CD4-positive, alpha-beta T cell (primary cell): Measurements from ENCODE around the gene FOXL2. TPM values are rescaled to one million over a fixed set of nuclear protein-coding genes. Genes with fewer than 3 reads are reported as not detected.

ENCODE experiments used
- ATAC-seq: fragments of 200-7000 bp; cut with Tn5 transposase; one replicate; pipeline ENCODE4 v1.10.0; 2022; ENCODE audit warnings: mild to moderate bottlenecking; ENCODE audit not compliant: poor library complexity
- CTCF ChIA-PET: fragments of 350-600 bp; sonication (Branson Sonifier 250); formaldehyde crosslinking; loops from one replicate; lab custom pipeline; 2021; ENCODE audit warnings: antibody characterized with exemption, inconsistent platforms; lab: Charles Lee
- POLR2A ChIA-PET: fragments of 350-600 bp; sonication (Branson Sonifier 250); formaldehyde crosslinking; loops from one replicate; lab custom pipeline; 2021; ENCODE audit warnings: antibody characterized with exemption, inconsistent platforms; lab: Charles Lee
- DNase-seq, 14 experiments: peaks; one replicate each; pipeline ENCODE4 v3.0.0-alpha.2; 2013 to 2020; ENCODE audit warnings: mixed read lengths in 2 of 14
- H3K27ac ChIP-seq, 2 donors: one replicate each; pipeline versions ENCODE4 v1.5.1 to v1.7.0; 2013; ENCODE audit warnings: low read length in 2 of 2, low read depth in 1 of 2, mild to moderate bottlenecking in 1 of 2
- H3K27me3 ChIP-seq, 2 experiments: 1 replicate in 1 of 2; 2 replicates in 1 of 2; pipeline versions ENCODE4 v1.6.1 to v1.7.0; 2013; ENCODE audit warnings: low read length in 2 of 2, control low read depth in 1 of 2, mild to moderate bottlenecking in 1 of 2, moderate library complexity in 1 of 2; ENCODE audit not compliant: insufficient read depth in 2 of 2, control insufficient read depth in 1 of 2
- H3K36me3 ChIP-seq: one replicate; pipeline ENCODE4 v1.6.1; 2013; ENCODE audit warnings: low read length, control low read depth; ENCODE audit not compliant: insufficient read depth
- H3K4me1 ChIP-seq: one replicate; pipeline ENCODE4 v1.6.1; 2013; ENCODE audit warnings: low read length, control low read depth; ENCODE audit not compliant: insufficient read depth
- H3K4me3 ChIP-seq: one replicate; pipeline ENCODE4 v1.5.1; 2013; ENCODE audit warnings: mild to moderate bottlenecking, low read length, moderate library complexity
- H3K9me3 ChIP-seq, 2 experiments: 1 replicate in 1 of 2; 2 replicates in 1 of 2; pipeline versions ENCODE4 v1.6.1 to v1.7.0; 2013; ENCODE audit warnings: low read length in 2 of 2, mild to moderate bottlenecking in 2 of 2, control low read depth in 1 of 2, moderate library complexity in 1 of 2; ENCODE audit not compliant: control insufficient read depth in 1 of 2, insufficient read depth in 1 of 2
- H3K27ac Mint-ChIP-seq: one replicate; pipeline ENCODE4 v1.8.0; 2020; ENCODE audit warnings: mixed read lengths
- H3K27me3 Mint-ChIP-seq: one replicate; pipeline ENCODE4 v1.8.0; 2021; ENCODE audit warnings: mixed read lengths
- H3K36me3 Mint-ChIP-seq: one replicate; pipeline ENCODE4 v1.8.0; 2021; ENCODE audit warnings: low read depth, mixed read lengths
- H3K4me1 Mint-ChIP-seq: one replicate; pipeline ENCODE4 v1.8.0; 2021; ENCODE audit warnings: low read depth, mixed read lengths
- H3K4me3 Mint-ChIP-seq: one replicate; pipeline ENCODE4 v1.8.0; 2020; ENCODE audit warnings: mild to moderate bottlenecking, mixed read lengths
- H3K9me3 Mint-ChIP-seq: one replicate; pipeline ENCODE4 v1.8.0; 2020; ENCODE audit warnings: mixed read lengths
- intact Hi-C, 2 experiments: fragments of 100-400 bp; cut with DNase I in 1 of 2; cut with micrococcal nuclease in 1 of 2; formaldehyde crosslinking; loops; one replicate each; pipeline versions ENCODE4 v1.15.1 to v1.9.0; 2023 to 2025; cut with DNase I, micrococcal nuclease
- total RNA-seq, 174 experiments: library from RNA in 2 of 174; stranded (reverse) in 2 of 174; gene quantifications; one replicate each; pipeline ENCODE4 v1.2.3 and lab custom pipeline; 2021 to 2026
- TF ChIP-seq, protein P1 (sequence below): fragments of 200-600 bp; IDR thresholded peaks from one replicate; pipeline ENCODE4 v1.8.0; 2022; ENCODE audit warnings: antibody characterized with exemption, mild to moderate bottlenecking

FOXL2 gene
- total RNA-seq, 2 experiments from 2014 or later, result not detected

DNA sequence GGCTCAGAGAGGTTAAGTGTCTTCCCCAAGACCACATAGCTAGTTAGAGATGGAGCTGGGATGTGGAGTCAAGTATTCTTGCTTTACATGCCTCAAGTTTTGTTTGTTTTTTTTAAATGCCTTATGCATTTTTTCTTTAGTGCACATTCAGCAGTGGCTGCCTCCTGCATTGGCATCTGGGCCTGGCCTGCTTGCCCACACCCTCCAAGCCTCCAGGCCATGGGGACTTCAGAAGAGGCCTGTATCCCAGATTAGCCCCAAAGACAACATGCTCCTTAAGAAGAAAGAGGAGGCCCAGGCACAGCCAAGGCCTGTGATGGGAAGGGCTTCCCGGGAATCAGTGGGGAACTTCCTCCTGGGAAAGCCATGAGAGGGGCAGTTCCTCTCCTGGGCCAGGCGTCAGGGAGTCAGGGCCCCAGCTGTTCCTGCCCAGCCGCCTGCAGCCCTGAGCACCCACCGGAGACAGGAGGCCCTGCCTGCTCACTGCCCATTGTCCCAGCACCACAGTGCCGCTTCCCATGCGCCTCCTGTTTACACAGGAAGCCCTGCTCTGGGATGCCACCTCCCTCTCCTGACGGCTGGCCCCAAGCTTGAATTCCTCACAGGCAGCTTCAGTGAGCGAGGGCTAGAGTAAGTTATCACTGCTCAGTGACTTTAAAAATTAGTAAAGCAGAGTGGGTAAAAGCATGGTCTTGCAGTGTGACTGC, 16.1 kb upstream of the FOXL2 start:
- Mint-ChIP-seq H3K4me1 (peaks cover 16% of the 10 kb centered on the region), H3K27me3 (peaks cover 81% of the 10 kb centered on the region), H3K27ac (no peak overlapping the region), H3K9me3 (peaks cover 10% of the 10 kb centered on the region), H3K4me3 (no peak overlapping the region), H3K36me3 (no peaks in the 10 kb centered on the region)
- POLR2A ChIA-PET, result no interaction called here
- peaks cover 38 to 56% of the 10 kb centered on the region in 2 experiments for H3K27me3 ChIP-seq
- CTCF ChIA-PET, result no interaction called here
- H3K4me3 ChIP-seq, result no peak overlapping the region
- intact Hi-C loops, result no loop called here
- H3K9me3 ChIP-seq, result peaks cover 17 to 25% of the 10 kb centered on the region in 2 experiments
- DNase-seq, result no peak
- no peak overlapping the region for H3K27ac ChIP-seq
- no peaks in the 10 kb centered on the region for H3K36me3 ChIP-seq
- no peak for ATAC-seq
- H3K4me1 ChIP-seq, result peaks cover 14% of the 10 kb centered on the region
- TF ChIP-seq, protein P1, sequence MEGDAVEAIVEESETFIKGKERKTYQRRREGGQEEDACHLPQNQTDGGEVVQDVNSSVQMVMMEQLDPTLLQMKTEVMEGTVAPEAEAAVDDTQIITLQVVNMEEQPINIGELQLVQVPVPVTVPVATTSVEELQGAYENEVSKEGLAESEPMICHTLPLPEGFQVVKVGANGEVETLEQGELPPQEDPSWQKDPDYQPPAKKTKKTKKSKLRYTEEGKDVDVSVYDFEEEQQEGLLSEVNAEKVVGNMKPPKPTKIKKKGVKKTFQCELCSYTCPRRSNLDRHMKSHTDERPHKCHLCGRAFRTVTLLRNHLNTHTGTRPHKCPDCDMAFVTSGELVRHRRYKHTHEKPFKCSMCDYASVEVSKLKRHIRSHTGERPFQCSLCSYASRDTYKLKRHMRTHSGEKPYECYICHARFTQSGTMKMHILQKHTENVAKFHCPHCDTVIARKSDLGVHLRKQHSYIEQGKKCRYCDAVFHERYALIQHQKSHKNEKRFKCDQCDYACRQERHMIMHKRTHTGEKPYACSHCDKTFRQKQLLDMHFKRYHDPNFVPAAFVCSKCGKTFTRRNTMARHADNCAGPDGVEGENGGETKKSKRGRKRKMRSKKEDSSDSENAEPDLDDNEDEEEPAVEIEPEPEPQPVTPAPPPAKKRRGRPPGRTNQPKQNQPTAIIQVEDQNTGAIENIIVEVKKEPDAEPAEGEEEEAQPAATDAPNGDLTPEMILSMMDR, result no peak

DNA sequence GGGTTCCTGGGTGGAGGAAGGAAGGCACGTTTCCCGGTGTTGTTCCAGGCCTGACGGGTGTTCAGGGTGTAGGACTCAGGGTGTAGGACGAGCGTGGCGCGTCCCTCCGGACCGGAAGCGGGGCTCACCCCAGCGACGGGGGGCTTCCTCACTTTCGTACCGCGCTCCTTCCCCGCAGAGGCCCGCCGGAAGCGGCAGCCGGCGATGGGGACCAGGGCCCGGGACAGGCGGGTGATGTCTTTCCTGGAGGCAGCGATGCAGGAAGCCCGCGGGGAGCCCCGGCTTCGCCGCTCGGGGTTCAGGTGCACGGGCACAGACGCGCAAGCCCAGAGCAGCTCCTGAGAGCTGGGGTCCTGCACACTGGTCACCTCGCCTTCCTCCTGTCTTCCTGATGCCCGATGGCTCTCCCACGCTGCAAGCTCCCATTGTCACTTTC, 13.5 kb upstream of the FOXL2 start:
- intact Hi-C loops, result no loop called here
- no peak overlapping the region for H3K4me3 ChIP-seq
- ChIA-PET POLR2A (no interaction called here), CTCF (interaction anchor here (1.1 kb wide), 1 partner anchor 24 kb away, joined by 3 read pairs; no protein-coding TSS in a partner anchor)
- peaks cover 14% of the 10 kb centered on the region for H3K4me1 ChIP-seq
- Mint-ChIP-seq H3K27ac (no peak overlapping the region), H3K9me3 (peaks cover 8% of the 10 kb centered on the region), H3K4me3 (no peak overlapping the region), H3K4me1 (peaks cover 16% of the 10 kb centered on the region), H3K36me3 (no peaks in the 10 kb centered on the region), H3K27me3 (peaks cover 78% of the 10 kb centered on the region)
- no peak for DNase-seq
- TF ChIP-seq, protein P1, result no peak
- no peak for ATAC-seq
- H3K27ac ChIP-seq, result no peak overlapping the region
- peaks cover 38 to 61% of the 10 kb centered on the region in 2 experiments for H3K27me3 ChIP-seq
- peaks cover 15 to 20% of the 10 kb centered on the region in 2 experiments for H3K9me3 ChIP-seq
- no peaks in the 10 kb centered on the region for H3K36me3 ChIP-seq

DNA sequence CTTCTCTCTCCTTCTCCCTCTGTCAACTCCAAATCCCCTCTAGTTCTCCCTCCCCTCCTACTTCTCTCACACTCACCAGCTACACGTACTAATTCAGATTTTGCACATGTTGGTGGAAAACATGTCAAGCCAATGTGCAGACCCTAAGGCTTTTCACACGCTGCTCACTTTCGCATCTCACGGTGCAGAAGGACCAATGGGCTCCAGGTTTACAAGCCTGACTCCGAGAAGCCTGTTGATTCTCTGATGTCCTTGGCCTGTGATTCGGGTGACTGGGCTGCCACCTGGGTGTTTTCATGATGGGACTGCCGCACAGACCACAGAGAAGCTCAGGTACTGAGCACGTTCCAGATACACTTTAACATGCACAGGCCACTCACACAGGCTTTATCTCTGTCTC, 3.8 kb upstream of the FOXL2 start:
- Histone ChIP-seq H3K36me3 (no peaks in the 10 kb centered on the region), H3K9me3 (peaks cover 0 to 12% of the 10 kb centered on the region in 2 experiments), H3K4me3 (no peak overlapping the region), H3K27ac (no peak overlapping the region), H3K27me3 (peaks cover 53 to 71% of the 10 kb centered on the region in 2 experiments), H3K4me1 (peaks cover 36% of the 10 kb centered on the region)
- Mint-ChIP-seq H3K27ac (no peak overlapping the region), H3K9me3 (no peaks in the 10 kb centered on the region), H3K36me3 (no peaks in the 10 kb centered on the region), H3K4me1 (peaks cover 30% of the 10 kb centered on the region), H3K27me3 (peaks cover 86% of the 10 kb centered on the region), H3K4me3 (peak overlapping the region; percentile 71)
- no peak for ATAC-seq
- intact Hi-C loops, result no loop called here
- DNase-seq, result no peak
- POLR2A ChIA-PET, result no interaction called here
- TF ChIP-seq, protein P1, result no peak
- CTCF ChIA-PET, result interaction anchor here (1.4 kb wide), 1 partner anchor 15 kb away, joined by 4 read pairs; no protein-coding TSS in a partner anchor
